Heart right ventricle (tissue), 12 donors: Measurements from ENCODE around the gene TFF3. TPM values are rescaled to one million over a fixed set of nuclear protein-coding genes. Genes with fewer than 3 reads are reported as not detected.

Experiments used
- polyA plus RNA-seq, 2 donors: library from polyadenylated mRNA; stranded (reverse); fragments of 200-250 nt; gene quantifications; one replicate each; pipeline ENCODE4 v1.2.3, GENCODE V29; 2013
- total RNA-seq, 10 donors: library from RNA; stranded (reverse); fragmentation: NEBNext Ultra II Directional in 3 of 10; extraction: Animal tissue kit (Norgen Biotek cat#: 25700) in 3 of 10; gene quantifications; one replicate each; pipeline versions ENCODE4 v1.2.1 to v1.2.4, GENCODE V29; 2021 to 2023
- donor health status: ischemic (EF 13 %, LVEDD 7.1; RV severe dilation, severe dysfunction).
- donor health status: healthy with polysubstance abuse.
- donor health status: DM: no; HTN: yes; CAD: no.
- donor health status: DM: no; HTN: no; CAD: no.
- donor health status: ischemic (EF 25% LVEDD 6.9; RV normal size, moderate dysfunction).
- donor health status: ischemic (EF 25% LVEDD 5.7; RV mildly dilated, moderate dysfunction).
- donor health status: healthy.
- donor health status: nonischemic (EF 11% LVEDD 7.7; RV severe dilation, severe dysfunction).
- donor health status: DM: yes; HTN: yes; CAD: no.
- donor health status: PGD.
- donor health status: ischemic (EF 29% LVEDD 5.4; RV normal size, mild dysfunction).
- donor health status: nonischemic (EF 23%, LVEDD 6.1; RV moderate dilation, normal function).

TFF3 gene
- total and polyA plus RNA-seq, 12 donors, result 0.90 to 7.9 (median 2.7) TPM

Other genes with a start within 250 kb of the TFF3 start
- under 1 TPM in 3 of 10 donors, not detected in 7; 0.13 to 0.31 (median 0.25) TPM for gene UMODL1, start 244.1 kb downstream of the TFF3 start, total RNA-seq
- gene UMODL1, start 244.1 kb downstream of the TFF3 start, polyA plus RNA-seq, result not detected
- gene ABCG1, start 96.3 kb downstream of the TFF3 start, total RNA-seq, result 10 to 100 TPM in 7 of 10 donors, 1 to 10 TPM in 3; 5.5 to 26.2 (median 14.6) TPM
- 10 to 100 TPM; 11.6 to 19.4 TPM for gene ABCG1, start 96.3 kb downstream of the TFF3 start, polyA plus RNA-seq
- gene TFF2, start 35.6 kb upstream of the TFF3 start, total RNA-seq, result not detected
- gene TFF2, start 35.6 kb upstream of the TFF3 start, polyA plus RNA-seq, result not detected
- gene TFF1, start 51.1 kb upstream of the TFF3 start, total RNA-seq, result not detected
- gene TFF1, start 51.1 kb upstream of the TFF3 start, polyA plus RNA-seq, result not detected
- gene TMPRSS3, start 80.6 kb upstream of the TFF3 start, total RNA-seq, result 1 to 10 TPM in 1 of 10 donors, under 1 TPM in 1, not detected in 8; 0.42 to 1.0 TPM
- under 1 TPM in 1 of 2 donors, not detected in 1; 0.01 TPM for gene TMPRSS3, start 80.6 kb upstream of the TFF3 start, polyA plus RNA-seq
- 1 to 10 TPM in 1 of 10 donors, under 1 TPM in 2, not detected in 7; 0.15 to 1.3 (median 0.69) TPM for gene UBASH3A, start 88.5 kb upstream of the TFF3 start, total RNA-seq
- under 1 TPM; 0.09 to 0.15 TPM for gene UBASH3A, start 88.5 kb upstream of the TFF3 start, polyA plus RNA-seq
- under 1 TPM in 2 of 10 donors, not detected in 8; 0.20 to 0.36 TPM for gene RSPH1, start 180.8 kb upstream of the TFF3 start, total RNA-seq
- under 1 TPM in 1 of 2 donors, not detected in 1; 0.06 TPM for gene RSPH1, start 180.8 kb upstream of the TFF3 start, polyA plus RNA-seq
- gene SLC37A1, start 198.4 kb upstream of the TFF3 start, total RNA-seq, result 10 to 100 TPM in 1 of 10 donors, 1 to 10 TPM in 9; 3.7 to 13.2 (median 5.7) TPM
- gene SLC37A1, start 198.4 kb upstream of the TFF3 start, polyA plus RNA-seq, result 1 to 10 TPM; 1.8 to 2.6 TPM